SH-SY5Y (cell line): Measurements from ENCODE around the gene CAMK2D.

Experiments used
- GATA2 ChIP-seq: IDR thresholded peaks from 2 replicates; pipeline ENCODE4 v1.6.1; 2011; ENCODE audit warnings: mild to moderate bottlenecking, low read depth, low read length
- GATA3 ChIP-seq: IDR thresholded peaks from 2 replicates; pipeline ENCODE4 v1.6.1; 2011; ENCODE audit warnings: low read depth, mild to moderate bottlenecking, low read length, moderate library complexity

GRCh38 chr4:113619526-113619925 lies 142.0 kb downstream of the CAMK2D start:
- TF ChIP-seq GATA2 (no peak), GATA3 (no peak)
